ENCODE results near the gene C1orf21.

DNA sequence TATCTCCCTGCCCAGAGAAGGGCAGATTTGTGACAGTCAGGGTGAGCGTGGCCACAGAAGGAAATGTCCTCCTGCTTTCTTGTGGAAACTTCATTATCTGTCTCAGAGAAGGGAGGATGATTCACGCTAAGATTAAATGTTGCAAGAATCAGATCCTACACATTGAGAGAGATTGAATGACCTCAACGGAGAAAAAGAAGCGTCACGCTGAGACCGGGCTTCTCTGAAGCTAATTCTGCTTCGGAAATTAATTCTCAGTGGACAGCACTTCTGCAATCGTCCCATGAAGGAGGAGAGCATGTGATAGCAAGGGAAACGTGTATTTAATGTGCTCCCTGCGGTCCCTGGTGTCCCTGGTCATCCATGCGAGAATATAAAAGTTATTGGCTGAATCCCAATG lies 19.8 kb upstream of the C1orf21 start:
- TF ChIP-seq POLR2A (IDR thresholded peaks at IDR 0.05; ENCODE audit: low read depth, low read length): no peak
- no peak for TF ChIP-seq POLR2AphosphoS5 (IDR thresholded peaks at IDR 0.05; ENCODE audit: low read depth, low read length)
- no peak for TF ChIP-seq TAF1 (IDR thresholded peaks at IDR 0.05; ENCODE audit: borderline replicate concordance, low read depth, low read length)
